Mammary epithelial cell (primary cell): ENCODE results near the gene POLE.

Experiments
- CTCF ChIP-seq, 2 donors: IDR thresholded peaks in 1 of 2; conservative IDR thresholded peaks in 1 of 2; 2 replicates each; pipeline ENCODE4 v1.5.1; 2011 to 2012; ENCODE audit warnings: inconsistent platforms in 2 of 2, low read length in 2 of 2, mild to moderate bottlenecking in 2 of 2, control low read depth in 1 of 2, low read depth in 1 of 2; ENCODE audit not compliant: insufficient read depth in 1 of 2; ENCODE audit errors: extremely low read depth in 1 of 2
- EZH2 ChIP-seq: IDR thresholded peaks from 2 replicates; pipeline ENCODE4 v1.6.1; 2012; ENCODE audit warnings: low read length, inconsistent platforms, borderline replicate concordance

GRCh38 chr12:132578826-132579225 is 108.3 kb downstream of the POLE start:
- TF ChIP-seq CTCF (conservative IDR thresholded peaks at IDR 0.05 in 1 of 2, IDR thresholded peaks at IDR 0.05 in 1 of 2; ENCODE audit: extremely low read depth in 1 of 2, insufficient read depth in 1 of 2, low read depth in 1 of 2, low read length in 2 of 2) (no peak), EZH2 (no peak)
